Measurements from ENCODE around the gene REC114. TPM values are rescaled to one million over a fixed set of nuclear protein-coding genes. Genes with fewer than 3 reads are reported as not detected.

REC114 gene
- total RNA-seq, 1 experiment from 2014 or later: not detected

DNA sequence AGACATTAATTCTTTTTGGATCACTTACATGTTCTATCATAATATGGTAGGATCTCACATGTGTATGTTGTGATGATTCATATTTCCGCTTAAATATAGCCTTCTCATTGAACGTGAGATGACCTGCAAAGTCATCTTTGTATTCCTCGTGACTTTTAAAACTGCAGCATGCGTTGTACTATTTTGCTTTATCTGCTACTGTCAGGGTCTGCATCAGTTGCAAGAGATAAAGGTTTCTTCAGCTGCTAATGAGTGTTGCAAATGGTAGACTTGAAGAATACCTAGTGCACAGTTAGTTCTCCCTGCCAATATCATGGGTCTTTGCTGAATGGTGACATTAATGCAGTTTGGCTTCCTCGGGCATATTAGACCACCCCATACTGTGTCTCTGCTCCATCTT lies 31.8 kb downstream of the REC114 start (continued):
- TF ChIP-seq YY1 (IDR thresholded peaks at IDR 0.05; ENCODE audit: extremely low read depth, insufficient replicate concordance, low read depth, low read length): no peak

DNA sequence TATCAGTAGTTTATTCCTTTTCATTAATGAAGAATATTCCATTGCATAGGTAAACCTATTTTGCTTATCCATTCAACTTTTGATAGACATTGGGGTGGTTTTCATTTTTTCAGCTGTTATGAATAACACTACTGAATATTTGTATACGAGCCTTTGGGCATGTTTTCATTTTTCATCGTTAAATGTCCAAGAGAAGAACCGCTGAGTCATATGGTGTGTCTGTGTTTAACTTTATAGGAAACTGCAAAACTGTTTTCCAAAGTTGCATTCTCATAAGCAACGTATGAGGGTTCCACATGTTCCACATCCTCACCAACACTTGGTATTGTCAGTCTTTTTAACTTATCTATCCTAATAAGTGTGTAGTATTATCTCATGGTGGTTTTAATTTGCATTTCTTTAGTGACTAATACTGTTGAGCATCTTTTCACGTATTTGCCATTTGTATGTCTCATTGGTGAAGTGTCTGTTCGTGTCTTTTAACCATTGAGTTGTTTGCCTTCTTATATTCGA lies 33.8 kb downstream of the REC114 start:
- TF ChIP-seq SP1 (IDR thresholded peaks at IDR 0.05; ENCODE audit: low read depth) (no peak), SIN3A (IDR thresholded peaks at IDR 0.05; ENCODE audit: low read depth) (no peak), CBX3 (IDR thresholded peaks at IDR 0.05; ENCODE audit: low read depth) (no peak), YY1 (IDR thresholded peaks at IDR 0.05; ENCODE audit: extremely low read depth, insufficient replicate concordance, low read depth, low read length) (no peak), FOSL1 (IDR thresholded peaks at IDR 0.05; ENCODE audit: low read depth) (no peak), POLR2A (IDR thresholded peaks at IDR 0.05; ENCODE audit: borderline replicate concordance, extremely low read depth, insufficient read depth, insufficient read length) (no peak), CEBPB (IDR thresholded peaks at IDR 0.05; ENCODE audit: low read depth) (no peak), POLR2AphosphoS5 (IDR thresholded peaks at IDR 0.05; ENCODE audit: low read depth, low read length) (no peak), JUND (IDR thresholded peaks at IDR 0.05) (no peak), SRF (IDR thresholded peaks at IDR 0.05; ENCODE audit: low read depth) (no peak), EGR1 (IDR thresholded peaks at IDR 0.05; ENCODE audit: low read depth) (no peak), EZH2 (IDR thresholded peaks at IDR 0.05) (no peak), ZNF274 (IDR thresholded peaks at IDR 0.05; ENCODE audit: low read depth, low read length) (no peak), ZFX (IDR thresholded peaks at IDR 0.05) (no peak), RAD21 (IDR thresholded peaks at IDR 0.05; ENCODE audit: low read depth) (no peak)
- TF ChIP-seq, protein P1, sequence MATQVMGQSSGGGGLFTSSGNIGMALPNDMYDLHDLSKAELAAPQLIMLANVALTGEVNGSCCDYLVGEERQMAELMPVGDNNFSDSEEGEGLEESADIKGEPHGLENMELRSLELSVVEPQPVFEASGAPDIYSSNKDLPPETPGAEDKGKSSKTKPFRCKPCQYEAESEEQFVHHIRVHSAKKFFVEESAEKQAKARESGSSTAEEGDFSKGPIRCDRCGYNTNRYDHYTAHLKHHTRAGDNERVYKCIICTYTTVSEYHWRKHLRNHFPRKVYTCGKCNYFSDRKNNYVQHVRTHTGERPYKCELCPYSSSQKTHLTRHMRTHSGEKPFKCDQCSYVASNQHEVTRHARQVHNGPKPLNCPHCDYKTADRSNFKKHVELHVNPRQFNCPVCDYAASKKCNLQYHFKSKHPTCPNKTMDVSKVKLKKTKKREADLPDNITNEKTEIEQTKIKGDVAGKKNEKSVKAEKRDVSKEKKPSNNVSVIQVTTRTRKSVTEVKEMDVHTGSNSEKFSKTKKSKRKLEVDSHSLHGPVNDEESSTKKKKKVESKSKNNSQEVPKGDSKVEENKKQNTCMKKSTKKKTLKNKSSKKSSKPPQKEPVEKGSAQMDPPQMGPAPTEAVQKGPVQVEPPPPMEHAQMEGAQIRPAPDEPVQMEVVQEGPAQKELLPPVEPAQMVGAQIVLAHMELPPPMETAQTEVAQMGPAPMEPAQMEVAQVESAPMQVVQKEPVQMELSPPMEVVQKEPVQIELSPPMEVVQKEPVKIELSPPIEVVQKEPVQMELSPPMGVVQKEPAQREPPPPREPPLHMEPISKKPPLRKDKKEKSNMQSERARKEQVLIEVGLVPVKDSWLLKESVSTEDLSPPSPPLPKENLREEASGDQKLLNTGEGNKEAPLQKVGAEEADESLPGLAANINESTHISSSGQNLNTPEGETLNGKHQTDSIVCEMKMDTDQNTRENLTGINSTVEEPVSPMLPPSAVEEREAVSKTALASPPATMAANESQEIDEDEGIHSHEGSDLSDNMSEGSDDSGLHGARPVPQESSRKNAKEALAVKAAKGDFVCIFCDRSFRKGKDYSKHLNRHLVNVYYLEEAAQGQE (IDR thresholded peaks at IDR 0.05; ENCODE audit: low read depth): no peak
- TF ChIP-seq, protein P2, sequence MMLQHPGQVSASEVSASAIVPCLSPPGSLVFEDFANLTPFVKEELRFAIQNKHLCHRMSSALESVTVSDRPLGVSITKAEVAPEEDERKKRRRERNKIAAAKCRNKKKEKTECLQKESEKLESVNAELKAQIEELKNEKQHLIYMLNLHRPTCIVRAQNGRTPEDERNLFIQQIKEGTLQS (IDR thresholded peaks at IDR 0.05): no peak
- TF ChIP-seq, protein P3, sequence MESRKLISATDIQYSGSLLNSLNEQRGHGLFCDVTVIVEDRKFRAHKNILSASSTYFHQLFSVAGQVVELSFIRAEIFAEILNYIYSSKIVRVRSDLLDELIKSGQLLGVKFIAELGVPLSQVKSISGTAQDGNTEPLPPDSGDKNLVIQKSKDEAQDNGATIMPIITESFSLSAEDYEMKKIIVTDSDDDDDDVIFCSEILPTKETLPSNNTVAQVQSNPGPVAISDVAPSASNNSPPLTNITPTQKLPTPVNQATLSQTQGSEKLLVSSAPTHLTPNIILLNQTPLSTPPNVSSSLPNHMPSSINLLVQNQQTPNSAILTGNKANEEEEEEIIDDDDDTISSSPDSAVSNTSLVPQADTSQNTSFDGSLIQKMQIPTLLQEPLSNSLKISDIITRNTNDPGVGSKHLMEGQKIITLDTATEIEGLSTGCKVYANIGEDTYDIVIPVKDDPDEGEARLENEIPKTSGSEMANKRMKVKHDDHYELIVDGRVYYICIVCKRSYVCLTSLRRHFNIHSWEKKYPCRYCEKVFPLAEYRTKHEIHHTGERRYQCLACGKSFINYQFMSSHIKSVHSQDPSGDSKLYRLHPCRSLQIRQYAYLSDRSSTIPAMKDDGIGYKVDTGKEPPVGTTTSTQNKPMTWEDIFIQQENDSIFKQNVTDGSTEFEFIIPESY (IDR thresholded peaks at IDR 0.05; ENCODE audit: extremely low read depth, insufficient replicate concordance, low read length): no peak
- Histone ChIP-seq H2AFZ (ENCODE audit: low read depth, low read length, poor library complexity, severe bottlenecking) (no peak overlapping the region), H4K20me1 (ENCODE audit: insufficient read depth) (no peaks in the 10 kb centered on the region), H3K9ac (ENCODE audit: low read length) (no peak overlapping the region), H3K4me3 (replicated peaks in 1 of 2; ENCODE audit: low read depth in 1 of 2, low read length in 2 of 2) (no peak overlapping the region), H3K9me2 (ENCODE audit: insufficient read depth) (no peaks in the 10 kb centered on the region), H3K79me2 (ENCODE audit: insufficient read depth, low read length) (no peaks in the 10 kb centered on the region), H3K4me2 (ENCODE audit: low read length) (no peak overlapping the region), H3K9me3 (ENCODE audit: control insufficient read depth in 1 of 2, insufficient read depth in 1 of 2, low read depth in 1 of 2, low read length in 2 of 2) (no peaks in the 10 kb centered on the region), H3K27ac (ENCODE audit: low read depth, low read length) (no peak overlapping the region), H3K36me3 (ENCODE audit: control insufficient read depth in 1 of 2, insufficient read depth in 2 of 2, low read length in 2 of 2) (no peaks in the 10 kb centered on the region), H3K4me1 (ENCODE audit: control insufficient read depth in 1 of 2, insufficient read depth in 2 of 2, low read length in 2 of 2) (no peaks in the 10 kb centered on the region), H3K27me3 (ENCODE audit: insufficient read depth, low read length) (no peaks in the 10 kb centered on the region)
- ATAC-seq (no peak), DNase-seq (ENCODE audit: low read depth, low spot score) (no peak)
- ChIA-PET CTCF (no interaction called here), POLR2A (no interaction called here), RAD21 (ENCODE audit: low non-redundant PET in 1 of 2, low total read pairs in 2 of 2, uncharacterized antibody in 2 of 2, unreplicated experiment in 2 of 2) (no interaction called here)
- intact Hi-C loops (cut with micrococcal nuclease): no loop called here
- no TSS peak for BruUV-seq (replicated peaks)
